AG20443 (cell line): ENCODE results near the gene FCHSD2.
A peak's percentile ranks its signal among the peaks of the same experiment; 100 is the strongest.
"Not testable (repeated sequence)": the region's sequence is repeated elsewhere in the genome, so short reads cannot be mapped to it uniquely, and the experiment has no call there.

ENCODE experiments used
- DNase-seq: peaks from one replicate; pipeline ENCODE4 v3.0.0; 2012; ENCODE audit warnings: low spot score, mixed read lengths

The FCHSD2 gene

DNA sequence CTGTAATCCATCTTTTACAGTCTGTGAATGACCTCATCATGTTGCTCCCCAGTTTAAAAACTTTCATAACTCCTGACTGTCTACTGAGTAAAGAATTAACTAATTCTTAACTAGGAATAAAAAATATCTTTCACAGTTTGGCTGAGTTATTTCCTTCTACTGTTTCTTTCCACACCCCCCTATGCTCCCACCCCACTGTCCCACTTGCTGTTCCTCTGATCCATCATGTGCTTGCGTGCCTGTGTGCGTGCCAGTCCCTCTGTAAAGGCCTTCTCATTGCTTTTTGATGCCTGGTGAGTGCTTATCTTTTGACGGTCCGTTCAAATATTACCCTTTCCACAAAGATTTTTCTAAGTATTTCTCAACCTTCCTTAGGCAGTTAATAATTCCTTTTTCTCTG is 272.3 kb downstream of the FCHSD2 start:
- no peak for DNase-seq

DNA sequence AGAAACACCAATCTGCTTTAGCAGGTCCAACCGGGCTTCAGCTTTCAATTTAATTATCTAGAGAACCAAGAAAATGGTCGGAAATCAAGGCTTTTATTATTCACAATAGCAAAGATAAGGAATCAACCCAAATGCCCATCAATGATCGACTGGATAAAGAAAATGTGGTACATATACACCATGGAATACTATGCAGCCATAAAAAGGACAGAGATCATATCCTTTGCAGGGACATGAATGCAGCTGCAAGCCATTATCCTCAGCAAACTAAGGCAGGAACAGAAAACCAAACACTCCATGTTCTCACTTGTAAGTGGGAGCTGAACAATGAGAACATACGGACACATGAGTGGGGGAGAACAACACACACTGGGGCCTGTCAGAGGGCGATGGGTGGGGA is 274.1 kb downstream of the FCHSD2 start:
- no peak for DNase-seq

DNA sequence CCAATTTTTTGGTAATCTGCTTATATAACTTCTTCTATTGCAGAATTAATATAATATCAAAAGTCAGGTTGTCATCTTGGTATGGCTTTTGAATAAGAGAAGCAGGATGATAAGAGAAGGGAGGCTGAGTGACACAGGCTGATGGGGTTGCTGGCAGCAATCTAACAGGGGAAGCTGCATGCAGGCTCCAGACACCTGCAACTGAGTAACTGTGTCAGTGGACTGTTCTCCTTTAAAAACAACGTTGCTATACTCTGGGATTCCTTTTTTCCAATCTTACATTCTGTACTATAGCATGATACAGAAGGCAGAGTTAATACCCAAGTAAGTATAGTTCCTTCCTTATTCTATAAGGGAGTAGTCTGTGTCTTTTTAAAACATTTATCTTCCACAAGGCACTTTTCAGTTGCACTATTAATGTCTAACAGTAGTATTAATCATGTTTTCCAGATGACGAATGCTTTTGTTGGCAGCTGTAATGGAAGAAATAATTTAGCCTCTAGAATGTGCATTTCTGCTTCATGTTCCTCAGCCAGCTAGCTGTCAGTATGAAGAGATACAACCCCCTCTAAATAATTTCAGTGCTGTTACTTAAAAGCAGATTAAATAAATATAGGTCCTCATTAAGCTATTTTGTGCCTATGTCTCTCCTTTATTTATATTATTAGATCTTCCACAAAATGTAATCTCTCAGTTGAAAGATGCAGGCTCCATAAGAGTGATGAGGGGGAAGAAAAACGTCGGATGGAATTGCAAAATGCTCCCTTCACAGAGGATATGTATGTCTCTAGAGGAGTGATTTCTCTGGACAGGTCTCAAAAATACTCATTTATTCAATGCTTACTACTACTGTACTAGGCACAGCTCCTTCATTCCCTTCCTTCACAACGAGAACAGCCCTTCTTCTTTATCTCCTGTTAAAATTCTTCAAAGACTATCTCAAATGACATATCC is 277.1 kb downstream of the FCHSD2 start:
- DNase-seq = peak; percentile 54

- no peak for DNase-seq
Measured at GRCh38 chr11:72863916-72864315, 278.2 kb downstream of the FCHSD2 start.

GRCh38 chr11:72863091-72863490 is 279.0 kb downstream of the FCHSD2 start:
- DNase-seq = no peak

DNA sequence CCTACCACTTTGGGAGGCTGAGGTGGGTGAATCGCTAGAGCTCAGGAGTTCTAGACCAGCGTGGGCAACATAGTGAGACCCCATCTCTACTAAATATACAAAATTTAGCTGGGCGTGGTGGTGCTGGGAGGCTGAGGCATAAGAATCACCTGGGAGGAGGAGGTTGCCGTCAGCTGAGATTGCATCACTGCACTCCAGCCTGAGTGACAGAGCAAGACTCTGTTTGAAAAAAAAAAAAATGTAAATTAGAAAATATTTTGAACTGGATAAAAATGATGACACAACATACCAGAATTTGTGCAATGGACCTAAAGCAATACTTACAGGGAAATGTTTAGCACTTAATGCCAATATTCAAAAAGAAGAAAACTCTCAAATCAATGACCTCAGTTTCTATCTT is 281.5 kb downstream of the FCHSD2 start:
- no peak for DNase-seq

DNA sequence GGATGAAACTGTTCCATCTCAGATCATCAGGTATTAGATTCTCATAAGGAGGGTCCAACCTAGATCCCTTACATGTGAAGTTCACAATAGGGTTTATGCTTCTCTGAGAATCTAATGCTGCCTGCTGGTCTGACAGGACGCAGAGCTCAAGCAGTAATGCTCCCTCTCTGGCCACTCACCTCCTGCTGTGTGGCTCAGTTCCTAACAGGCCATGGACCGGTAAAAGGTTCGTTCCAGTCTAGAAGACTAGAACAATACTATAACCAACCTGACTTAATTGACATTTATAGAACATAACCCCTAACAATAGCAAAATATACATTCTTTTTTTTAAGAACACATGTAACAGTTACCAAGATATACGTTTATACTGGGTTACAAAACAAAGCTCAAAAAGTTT is 282.1 kb downstream of the FCHSD2 start:
- no peak for DNase-seq

DNA sequence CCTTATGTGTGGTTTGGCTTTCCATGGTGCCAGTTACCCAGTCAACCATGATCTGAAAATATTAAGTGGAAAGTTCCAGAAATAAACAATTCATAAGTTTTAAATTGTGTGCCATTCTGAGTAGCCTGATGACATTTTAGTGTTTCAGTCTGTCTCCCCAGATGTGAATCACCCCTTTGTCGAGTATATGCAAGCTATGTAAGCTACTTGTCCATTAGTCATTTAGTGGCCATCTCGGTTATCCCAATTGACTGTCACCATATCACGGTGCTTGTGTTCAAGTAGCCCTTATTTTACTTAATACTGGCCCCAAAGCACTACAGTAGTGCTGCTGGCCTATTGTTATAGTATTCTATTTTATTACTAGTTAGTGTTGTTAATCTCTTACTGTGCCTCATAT is 283.0 kb downstream of the FCHSD2 start:
- no peak for DNase-seq

- DNase-seq = not testable (repeated sequence)
Measured at GRCh38 chr11:72858267-72858666, 283.9 kb downstream of the FCHSD2 start.

- no peak for DNase-seq
Measured at GRCh38 chr11:72856551-72857345, 285.4 kb downstream of the FCHSD2 start.

DNA sequence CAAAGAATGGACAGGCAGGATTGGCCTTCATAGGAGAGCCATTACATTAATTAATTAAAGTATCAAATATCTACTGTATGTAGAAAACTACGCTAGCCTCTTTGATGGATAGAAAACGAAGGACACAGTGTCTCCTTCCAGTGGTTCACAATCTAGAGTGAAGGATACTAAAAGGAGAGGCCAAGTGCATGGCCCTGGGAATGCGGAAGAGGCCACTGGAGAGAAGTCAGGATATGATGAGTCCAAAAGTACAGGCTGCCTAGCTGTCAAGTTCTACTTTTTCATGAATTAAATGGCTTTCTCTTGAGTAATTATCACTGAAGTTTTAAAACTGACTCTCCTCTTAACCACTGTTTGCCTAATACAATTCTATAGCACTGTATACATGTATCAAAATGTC is 286.1 kb downstream of the FCHSD2 start:
- DNase-seq = no peak

DNA sequence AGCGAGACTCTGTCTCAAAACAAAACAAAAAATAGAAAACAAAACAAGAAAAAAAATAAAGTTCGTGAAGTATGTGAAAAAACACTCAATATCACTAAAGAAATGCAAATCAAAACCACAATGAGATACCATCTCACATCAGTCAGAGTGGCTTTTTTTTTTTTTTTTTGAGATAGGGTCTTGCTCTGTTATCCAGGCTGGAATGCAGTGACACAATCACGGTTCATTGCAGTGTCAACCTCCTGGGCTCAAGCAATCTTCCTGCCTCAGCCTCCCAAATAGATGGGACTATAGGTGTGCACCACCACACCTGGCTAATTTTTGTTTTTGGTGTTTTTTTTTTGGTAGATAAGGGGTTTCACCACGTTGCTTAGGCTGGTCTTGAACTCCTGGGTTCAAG is 290.4 kb downstream of the FCHSD2 start:
- no peak for DNase-seq

- no peak for DNase-seq
Measured at GRCh38 chr11:72850832-72851231, 291.3 kb downstream of the FCHSD2 start.

DNA sequence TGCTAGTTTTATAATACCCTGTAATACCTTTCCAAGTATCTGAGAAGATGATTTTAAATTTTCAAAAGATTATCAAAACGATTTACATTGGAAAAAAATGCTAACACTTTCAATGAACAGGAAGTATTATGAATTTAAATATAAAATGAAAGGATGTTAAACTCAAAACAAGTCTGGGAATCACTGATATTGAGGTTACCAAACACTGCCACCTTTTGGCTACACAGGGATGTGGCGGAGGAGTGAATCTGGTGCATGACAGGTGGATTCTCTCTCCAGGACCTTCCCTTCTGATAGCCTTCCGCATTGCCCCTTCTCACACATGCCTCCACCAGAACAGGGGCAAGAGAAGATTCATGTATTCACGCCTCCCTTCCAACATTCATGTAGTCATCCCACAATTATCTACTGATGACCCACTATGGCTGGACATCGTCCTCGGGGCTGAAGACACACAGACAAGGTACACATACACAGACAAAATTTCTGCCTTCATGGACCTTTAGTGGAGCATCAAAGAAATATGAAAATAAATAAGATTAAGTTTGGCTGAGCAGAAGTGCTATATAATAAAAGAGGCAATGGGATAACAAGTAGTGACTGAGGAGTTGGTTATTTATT is 293.2 kb downstream of the FCHSD2 start:
- peak; percentile 52 for DNase-seq

DNA sequence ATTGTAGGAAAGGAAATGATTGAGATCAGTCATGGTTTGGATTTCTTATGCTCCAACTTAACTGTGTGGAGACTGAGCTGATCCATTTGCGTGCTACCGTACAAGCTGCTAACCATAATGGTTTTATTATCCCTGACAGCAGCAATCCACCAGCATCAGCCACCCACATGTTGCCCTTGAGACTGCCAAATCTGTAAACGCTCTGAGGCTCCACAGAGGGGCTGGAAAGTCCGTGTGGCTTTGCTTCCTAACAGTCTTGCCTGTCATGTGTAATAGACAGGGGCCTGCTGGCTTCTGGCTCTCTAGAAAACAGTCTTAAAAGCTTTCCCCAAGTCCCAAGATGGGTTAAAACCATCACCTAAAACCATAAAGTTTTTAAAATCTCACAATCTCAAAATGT is 297.8 kb downstream of the FCHSD2 start:
- peak; percentile 54 for DNase-seq

- DNase-seq = no peak
Measured at GRCh38 chr11:72842653-72843330, 299.3 kb downstream of the FCHSD2 start.

DNA sequence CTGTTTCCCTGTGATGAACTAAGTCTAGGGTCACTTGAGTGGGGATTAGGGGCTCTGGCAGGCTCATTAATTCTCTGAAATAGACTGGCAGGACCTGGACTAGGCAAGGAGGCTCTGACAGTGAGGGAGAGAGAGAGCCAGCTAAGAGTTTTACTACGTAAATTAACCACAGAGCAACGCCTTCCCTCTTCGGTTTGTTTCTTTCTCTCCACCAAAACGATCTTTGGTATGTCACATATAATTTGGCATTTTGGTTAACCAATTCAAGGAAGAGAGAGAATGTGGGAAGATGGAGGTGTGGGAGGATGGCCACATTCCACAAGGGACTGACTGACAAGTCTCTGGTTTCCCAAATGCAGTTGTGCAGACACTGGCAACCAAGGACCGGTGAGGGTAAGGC is 300.0 kb downstream of the FCHSD2 start:
- no peak for DNase-seq

DNA sequence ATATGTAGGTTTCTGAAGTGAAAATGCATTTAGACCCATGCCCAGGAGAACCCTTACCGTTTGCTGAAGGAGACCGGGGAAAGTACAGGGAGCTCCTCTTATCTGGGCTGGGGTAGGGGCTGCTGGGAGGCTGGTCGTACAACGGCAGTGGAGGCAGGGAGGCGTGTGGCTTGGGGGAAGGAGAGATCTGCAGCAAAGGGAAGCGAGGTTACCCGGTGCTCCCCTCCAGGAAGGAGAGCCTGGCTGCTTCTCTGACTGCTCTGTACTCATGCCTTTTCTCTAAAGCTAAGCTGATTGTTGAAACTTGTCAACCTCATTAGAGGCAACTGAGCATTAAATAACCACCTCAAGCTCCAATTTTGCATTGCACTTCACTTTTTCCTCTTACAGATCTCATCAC is 300.7 kb downstream of the FCHSD2 start:
- no peak for DNase-seq

- peak; percentile 71 for DNase-seq
Measured at GRCh38 chr11:72840780-72841179, 301.3 kb downstream of the FCHSD2 start.

DNA sequence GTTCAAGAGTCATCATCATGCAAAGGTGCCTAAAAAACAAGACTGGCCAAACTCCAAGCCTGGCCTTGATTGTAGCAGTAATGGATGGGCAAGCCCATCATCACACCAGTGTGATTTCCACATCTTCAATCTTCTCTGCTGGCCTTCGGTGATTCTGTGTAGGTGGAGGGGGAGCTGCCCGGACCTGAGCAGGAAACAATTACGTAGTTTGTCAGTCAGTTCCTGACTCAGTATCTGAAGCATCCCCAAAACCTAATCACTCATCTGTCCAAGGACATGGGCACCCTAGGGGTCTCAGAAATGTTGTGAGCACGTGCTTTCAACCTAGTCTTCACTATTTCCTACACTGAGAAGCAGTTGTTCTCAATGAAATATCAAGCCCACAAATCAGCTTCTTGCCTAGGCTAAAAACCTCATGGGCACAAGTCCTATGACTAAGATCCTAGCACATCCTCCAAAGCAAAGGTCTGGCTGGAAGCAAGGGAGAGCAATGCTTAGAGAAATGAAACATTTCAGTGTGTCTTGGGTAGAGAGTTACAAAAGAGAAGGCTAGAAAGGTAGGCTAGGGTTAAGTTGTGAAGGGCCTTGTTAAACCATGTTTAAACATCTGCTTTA is 303.3 kb downstream of the FCHSD2 start:
- no peak for DNase-seq

DNA sequence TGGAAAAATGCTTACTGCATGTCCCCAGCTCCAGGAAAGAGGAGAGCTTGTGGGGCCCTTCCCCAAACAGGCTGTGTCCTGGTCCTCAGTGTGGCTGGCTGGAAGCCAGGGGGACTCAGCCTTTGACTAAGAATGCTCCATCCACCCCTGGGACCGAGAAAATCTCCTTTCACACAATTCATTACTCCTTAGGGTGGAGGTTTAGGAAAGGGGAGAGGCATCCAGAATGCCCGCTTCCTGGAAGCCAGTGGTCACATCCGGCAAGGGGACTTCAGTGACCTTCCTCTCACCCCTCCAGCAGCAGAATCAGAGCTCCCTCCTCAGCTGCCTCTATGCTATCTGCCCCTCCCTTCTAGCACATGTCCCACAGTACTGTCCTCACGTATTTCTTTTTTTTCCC is 306.0 kb downstream of the FCHSD2 start:
- no peak for DNase-seq

DNA sequence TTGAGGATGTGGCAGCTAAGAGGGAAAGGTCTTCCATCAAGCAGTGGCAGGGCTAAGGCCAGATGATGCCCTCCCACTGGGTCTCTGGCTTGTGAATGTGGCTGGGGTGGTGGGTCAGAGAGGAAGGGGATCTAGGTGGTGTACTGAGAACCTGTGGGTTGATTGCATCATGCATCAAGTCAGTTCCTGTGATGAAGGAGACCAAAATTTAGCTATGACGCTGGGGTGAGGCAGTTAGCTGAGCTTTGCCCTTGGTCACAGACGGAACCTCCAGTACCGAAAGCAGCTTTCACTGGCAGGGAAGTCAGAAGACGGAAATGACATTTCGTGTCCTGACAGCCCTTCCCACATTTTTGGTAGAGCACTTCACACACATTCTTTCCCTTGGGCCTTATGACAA is 307.2 kb downstream of the FCHSD2 start:
- DNase-seq = no peak
